Stimulated activated CD8-positive, alpha-beta memory T cell treated with anti-CD3 and anti-CD28 coated beads, Interleukin-7, amount 100 ng/mL, for 24 hours (primary cell): ENCODE measurements around the gene STOX2.
"Not testable (repeated sequence)": the region's sequence is repeated elsewhere in the genome, so short reads cannot be mapped to it uniquely, and the experiment has no call there.

Experiments
- DNase-seq: peaks from one replicate; pipeline ENCODE4 v3.0.0-alpha.2; 2020; ENCODE audit warnings: low read depth

The STOX2 gene

DNA sequence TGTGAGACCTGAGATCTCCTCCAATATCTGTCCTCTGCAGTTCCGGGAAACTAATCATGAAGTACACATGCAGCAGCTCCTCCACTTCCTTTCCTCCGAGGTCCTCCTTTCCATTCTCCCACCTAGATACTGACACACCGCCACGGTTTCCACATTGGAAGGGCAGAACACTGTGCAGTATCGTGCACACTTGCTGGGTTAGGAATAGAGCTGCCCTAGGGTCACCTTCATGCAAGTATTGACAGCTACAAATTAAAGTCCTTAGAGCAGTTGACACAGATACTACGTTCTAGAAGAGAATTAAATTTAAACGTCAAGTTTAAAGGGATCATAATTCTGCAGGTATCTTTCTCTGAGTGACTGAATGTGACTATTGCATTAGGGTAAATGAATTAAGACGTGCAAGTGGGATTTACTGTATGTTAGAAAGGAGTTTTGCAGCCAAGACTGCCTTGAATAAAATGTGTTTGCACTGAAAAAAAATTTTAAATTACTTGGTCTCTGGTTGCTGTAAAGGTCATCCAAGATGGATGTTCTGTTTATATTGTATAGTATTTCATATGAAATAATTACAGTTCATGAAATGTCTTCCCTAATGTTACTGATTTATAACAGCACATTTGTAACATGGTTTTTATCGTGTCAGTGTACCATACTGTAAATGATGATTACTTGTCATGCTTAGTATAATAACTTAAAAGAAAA, 117.7 kb downstream of the STOX2 start:
- no peak for DNase-seq

DNA sequence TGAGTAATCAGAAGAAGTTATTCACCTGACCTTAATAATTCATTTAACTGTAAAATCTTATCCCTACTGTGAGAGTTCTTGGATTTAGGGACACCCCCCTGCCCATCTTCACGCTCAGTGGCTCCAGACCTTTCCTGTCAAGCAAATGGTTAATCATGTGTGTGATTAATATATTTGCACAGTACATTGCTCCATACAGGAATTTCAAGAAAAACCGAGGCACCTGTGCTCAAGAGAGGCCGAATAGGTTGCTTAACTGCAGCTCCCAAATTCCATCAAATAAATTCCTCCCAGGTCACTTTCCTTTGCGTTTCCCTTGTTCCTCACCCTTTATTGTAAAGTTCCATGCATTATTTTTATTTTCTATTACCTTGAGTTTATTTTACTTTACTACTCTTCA, 119.5 kb downstream of the STOX2 start:
- no peak for DNase-seq

DNA sequence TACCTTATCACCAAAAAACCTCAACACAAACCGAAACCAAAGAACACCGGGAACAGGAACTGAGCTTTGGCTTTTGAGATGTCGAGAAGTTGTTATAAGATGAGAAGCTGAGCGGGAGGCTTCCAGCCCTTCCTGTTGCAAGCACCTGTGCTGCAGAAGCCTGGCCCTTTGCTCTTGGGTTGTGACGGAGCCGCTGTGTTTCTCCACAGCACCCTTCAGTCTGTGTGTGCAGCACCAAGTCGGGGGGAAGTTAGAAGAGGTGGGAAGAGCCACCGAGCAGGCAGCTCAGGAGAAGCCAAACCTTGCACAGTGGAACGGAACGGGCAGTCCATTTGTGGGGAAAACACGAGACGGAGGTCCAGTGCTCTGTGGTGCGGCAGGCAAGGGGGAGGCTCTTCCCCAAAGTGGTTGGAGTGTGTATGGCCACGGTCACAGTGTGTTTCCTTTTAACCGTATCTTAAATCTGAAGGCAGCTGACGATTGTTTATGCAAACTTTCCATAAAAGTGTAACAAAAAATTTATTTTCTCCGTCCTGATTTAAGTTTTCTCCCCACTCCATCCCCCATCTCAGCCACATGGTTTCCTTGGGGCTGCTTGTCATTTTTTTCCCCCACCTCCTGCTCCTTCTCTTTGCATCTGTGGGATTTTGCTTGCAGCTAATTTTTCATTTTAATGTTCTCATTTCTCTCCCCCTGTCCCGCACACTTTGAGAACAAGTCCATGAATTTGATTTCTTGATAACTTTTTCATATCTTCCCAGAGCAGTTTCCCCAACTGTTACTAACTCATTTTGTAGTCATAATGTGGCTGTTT, 123.7 kb downstream of the STOX2 start:
- no peak for DNase-seq

DNA sequence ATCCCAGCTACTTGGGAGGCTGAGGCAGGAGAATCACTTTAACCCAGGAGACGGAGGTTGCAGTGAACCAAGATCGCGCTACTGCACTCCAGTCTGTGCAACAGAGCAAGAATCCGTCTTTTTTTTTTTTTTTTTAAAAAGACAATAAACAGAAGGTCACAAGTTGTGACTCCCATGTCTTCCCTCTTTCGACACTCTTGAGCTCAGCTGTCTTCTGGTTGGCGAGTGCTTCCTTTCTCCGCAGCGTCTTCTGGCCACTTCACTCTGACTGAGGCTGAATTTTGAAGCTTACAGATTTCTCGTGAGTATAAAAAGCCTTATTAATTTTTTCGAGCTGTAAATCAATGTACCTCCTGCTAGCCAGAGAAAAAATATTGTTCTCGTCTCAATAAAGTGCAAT, 124.9 kb downstream of the STOX2 start:
- no peak for DNase-seq

DNA sequence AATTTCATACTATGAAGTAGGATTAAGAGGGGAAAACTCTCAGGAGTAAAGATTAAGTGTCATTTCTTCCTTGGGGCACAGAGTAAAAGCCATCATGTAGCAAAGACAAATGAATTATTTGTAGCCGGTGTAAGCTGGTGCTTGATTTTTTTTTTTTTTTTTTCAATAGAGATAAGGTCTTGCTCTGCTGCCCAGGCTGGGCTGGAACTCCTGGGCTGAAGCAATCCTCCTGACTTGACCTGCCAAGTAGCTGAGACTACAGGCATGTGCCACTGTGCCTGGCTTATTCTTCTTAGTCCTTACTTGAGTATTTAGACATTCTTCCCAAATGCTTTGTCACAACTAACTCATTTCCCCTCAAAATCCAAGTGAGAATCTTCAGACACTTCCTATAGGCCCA, 125.7 kb downstream of the STOX2 start:
- DNase-seq = no peak

DNA sequence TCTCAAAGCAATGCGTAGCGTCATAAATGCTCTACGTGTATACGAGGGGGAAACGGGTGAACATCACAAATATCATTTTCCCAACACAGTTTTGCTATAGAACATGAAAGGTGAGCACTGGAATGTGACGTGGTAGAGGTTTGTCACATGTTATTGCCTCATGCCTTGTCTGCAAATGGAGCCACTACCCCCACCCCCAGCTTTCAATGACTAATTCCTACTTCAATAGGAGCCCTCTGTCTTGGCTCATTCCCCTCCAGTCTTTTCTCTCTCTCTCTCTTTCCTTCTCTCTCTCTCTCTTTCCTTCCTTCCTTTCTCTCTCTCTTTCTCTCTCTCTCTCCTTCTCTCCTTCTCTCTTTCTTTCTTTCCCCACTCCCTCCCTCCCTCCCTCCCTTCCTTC, 127.0 kb downstream of the STOX2 start:
- no peak for DNase-seq

DNA sequence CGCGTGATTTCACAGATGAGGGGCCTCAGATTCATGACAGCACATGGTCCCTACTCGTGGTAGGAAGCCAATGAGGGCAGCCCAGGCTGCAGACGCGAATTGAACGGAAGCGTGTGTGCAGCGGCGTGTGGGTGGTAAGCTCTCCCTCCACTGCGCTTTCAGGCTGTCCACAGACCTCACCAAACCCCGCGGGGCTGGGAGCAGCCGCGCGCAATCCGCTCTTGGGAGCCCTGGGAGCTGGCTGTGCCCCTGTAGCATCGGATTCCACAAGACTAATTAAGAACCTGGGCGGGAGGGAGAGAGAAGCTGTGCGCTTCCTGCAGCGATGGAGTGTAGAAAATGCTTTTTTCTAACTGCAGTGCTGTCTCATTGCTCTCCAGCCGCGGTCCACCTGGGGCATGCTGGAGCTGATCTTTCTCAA, 134.9 kb downstream of the STOX2 start:
- DNase-seq = no peak

DNA sequence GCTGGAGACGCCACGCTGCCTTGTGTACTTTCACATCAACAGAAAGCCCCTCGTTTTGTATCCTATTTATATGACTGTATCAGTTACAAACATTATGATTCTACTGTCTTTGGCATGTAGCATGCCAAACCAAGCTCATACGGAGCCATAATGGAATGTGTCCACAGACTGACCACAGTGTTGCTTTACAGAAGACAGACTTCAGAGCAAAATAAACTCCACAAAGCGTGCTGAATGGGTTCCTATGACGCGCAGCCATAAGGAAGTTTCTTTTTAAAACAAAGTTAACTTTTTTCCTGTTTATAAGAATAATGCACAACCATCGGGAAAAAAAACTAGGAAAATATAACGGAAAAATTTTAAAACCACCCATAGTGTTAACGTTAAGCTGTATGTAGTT, 136.0 kb downstream of the STOX2 start:
- DNase-seq = no peak

DNA sequence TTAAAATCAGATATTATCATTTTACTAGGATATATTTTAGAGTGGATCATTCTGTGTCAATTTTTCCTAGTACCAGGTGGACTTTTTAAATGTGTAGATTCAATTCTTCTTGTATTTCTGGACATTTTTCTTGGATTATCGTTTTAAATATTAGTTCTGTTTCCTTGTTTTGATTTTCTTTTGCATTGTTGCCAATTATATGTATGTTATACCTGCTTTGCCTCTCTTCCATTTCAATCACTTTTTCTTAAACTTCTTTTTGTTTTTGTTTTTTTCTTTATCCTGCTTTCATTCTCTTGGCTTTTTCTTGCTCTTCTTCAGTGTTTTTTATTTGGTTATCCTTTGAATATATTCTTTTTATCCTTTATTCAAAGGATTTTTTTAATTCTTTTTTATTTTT, 141.0 kb downstream of the STOX2 start:
- no peak for DNase-seq

DNA sequence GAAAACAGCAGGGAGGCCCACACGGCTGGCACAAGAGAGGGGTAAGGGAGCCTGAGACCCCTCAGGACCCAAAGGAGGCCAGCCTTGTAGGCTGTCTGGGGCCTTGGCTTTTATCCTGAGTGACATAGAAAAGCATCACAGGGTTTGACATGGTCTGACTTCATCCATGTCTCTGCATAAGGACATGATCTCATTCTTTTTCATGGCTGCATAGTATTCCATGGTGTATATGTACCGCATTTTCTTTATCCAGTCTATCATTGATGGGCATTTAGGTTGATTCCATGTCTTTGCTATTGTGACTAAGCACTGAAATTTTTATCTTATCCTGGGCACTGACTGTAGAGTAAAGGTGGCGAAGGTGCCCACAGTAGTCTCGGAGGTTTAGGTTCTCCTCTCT, 146.2 kb downstream of the STOX2 start:
- DNase-seq = not testable (repeated sequence)

DNA sequence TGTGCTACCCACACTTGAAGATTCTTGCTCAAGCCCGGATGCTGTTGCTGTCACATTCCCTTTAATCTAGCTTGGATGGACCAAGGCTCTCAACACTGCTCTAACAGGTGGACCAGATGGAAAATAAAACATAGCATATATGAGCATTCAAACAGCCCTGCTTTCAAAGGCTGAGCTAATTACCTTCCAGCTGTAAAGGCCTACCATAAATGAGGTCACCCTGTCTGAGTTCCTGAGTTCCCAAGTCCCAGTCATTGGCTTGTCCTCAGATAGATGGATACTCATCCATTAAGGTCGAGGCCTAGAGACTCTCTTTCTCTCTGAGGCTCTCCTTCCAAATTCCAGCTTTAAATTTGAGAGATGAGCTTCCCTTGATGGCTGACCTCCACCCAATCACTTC, 147.5 kb downstream of the STOX2 start:
- no peak for DNase-seq

DNA sequence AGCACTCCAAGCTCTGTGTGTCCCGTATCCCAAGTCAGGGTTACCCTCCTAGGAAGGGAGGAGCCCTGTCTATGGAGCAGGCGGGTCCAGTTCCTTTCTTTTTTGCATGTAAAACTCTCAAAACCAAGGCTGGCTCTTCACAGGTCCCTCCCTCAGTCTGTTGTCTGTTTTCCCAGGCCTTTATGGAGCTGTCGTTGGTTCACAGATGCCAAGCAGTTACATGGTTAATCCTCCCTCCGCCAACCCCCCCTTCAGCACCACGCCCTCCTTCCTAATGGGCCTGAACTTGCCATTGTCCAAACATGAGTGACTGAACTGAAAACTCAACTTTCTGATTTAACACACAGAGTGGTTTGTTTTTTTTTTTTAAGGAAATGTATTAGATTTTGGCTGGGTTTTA, 148.3 kb downstream of the STOX2 start:
- DNase-seq = no peak

DNA sequence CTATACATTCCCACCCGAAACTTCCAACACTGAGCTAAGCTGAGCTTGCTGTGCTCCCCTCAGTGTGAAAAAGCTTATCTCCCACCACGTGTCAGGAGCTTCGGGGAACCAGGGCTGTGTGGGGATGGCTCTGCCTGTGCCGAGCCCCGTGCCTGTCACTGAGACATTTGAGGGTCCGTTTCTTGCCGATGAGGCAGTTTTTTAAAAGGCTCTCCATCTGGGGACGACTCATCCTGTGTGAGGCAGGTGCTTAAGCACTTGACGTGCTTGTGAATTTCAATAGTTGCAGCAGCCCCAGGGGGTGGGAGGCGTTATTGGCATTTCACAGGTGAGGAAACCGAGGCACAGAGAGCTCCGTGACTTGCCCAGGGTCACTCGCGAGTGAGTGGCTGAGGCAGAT, 151.8 kb downstream of the STOX2 start:
- DNase-seq = no peak

DNA sequence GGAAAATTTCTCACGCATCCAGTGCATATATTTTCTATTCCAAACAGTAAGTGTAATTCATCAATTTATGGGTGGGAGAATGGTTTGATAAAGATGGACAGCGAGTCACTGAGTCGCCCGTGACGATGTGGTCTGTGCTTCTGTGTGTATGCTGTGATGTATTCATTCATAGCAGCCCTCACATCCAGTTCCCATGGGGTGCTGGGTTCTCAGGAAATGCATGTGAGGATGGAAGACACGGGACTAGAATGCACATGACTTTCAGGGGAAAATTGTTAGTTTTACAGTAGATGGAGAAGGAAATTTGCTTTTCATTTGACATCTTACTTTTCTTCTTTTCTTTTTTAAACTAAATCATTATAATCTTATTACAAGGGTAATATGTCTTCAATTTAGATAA, 152.9 kb downstream of the STOX2 start:
- DNase-seq = no peak

DNA sequence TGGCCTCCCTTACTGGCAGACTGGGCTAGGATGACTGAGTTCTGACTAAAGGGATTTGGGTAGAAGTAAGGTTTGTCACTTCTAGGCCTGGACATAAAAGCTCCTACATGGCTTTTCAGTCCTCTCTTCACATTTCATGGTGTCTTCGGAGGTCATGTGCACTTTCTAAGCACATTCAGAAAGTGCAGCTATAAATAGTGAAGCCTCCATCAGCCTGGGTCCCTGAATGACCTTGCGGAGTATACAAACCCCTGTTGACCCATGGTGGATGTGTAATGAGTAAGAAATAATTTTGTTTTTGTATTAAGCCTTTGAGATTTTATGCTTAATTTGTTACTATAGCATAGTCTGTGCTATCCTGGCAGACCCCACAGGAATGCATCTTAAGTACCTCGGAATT, 154.0 kb downstream of the STOX2 start:
- no peak for DNase-seq

DNA sequence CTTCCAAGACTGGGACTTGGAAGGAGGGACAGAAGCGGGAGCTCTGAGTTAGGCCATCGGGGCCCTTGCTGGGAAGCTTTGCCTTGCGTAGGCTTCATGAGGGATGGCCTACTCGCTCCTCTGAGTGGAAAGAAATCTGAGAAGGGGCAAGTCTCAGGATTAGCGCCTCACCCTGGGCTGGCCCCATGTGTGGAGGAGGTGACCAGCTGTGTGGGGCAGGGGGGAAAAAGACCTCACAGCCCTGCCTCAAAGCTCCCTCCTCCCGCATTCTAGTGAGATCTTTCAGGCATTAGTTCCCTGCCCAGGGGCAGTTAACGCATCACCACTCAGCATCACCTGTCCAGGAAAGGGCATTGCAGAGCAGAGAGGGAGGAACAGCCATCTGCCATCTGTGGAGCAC, 156.5 kb downstream of the STOX2 start:
- DNase-seq = no peak

DNA sequence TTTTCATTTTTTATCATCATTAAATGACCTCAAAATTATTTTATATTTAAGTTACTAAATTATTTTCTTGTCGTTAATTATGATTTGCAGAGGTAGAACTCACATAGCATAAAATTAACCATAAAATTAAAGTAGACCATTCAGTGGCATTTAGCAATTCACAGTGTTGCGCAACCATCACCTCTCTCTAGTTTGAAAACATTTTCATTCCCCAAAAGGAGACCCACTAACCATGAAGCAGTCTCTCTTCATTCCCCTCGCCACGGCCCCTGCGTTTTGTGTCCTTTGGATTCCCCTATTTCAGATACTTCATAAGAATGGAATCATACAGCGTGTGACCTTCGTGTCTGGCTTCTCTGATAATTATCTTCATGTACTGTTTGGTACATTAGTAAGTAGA, 157.7 kb downstream of the STOX2 start:
- no peak for DNase-seq

DNA sequence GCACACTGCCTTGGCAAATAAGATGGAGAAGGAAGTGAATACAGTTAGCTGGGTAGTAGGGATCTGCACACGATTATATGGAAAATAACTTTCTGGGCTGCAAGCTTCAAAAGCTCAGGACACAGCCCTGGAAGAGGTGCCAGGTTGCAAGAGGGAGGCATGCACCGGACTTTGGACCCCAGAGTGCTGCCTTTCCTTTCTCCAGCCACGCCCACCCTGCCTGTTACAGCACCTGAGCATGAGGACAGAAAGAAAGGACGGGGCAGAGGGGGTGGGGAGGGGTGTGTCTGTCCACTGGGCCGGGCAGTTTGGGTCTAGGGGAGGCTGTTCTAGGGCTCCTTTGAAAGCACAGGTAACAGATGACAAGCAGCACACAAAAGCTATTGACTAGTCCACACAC, 159.8 kb downstream of the STOX2 start:
- DNase-seq = no peak

DNA sequence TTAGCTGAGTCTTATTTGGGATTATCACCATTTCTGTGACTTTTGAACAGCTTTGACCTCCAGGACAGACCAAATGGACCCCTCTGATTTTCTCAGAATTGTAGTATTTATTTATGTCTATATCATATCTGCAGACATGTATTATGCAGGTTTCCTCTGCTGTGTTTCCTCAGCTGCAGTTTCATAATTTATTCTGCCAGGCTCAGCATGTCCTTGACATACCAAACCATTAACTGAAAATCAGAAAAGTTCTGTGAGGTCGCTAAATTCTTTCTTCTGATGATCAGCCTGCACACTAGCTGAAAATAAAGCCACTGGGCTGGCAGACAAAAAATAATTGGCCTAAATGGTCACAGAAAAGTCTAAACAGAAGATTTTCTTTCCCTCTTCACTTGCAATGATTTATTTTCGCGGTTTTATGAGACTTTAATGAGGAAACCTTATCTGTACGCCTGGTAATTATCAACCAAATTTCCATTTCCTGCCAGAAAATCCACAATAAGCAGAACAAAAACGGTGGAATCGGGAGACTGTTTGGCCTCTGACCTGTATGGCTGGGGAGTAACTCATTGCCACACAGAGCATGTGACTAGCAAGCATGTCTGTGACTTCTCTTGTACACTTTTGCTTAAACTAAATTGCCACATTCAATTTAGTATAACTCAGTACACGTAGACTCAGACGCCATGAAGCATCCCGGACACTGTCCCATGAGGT, 161.6 kb downstream of the STOX2 start:
- no peak for DNase-seq

DNA sequence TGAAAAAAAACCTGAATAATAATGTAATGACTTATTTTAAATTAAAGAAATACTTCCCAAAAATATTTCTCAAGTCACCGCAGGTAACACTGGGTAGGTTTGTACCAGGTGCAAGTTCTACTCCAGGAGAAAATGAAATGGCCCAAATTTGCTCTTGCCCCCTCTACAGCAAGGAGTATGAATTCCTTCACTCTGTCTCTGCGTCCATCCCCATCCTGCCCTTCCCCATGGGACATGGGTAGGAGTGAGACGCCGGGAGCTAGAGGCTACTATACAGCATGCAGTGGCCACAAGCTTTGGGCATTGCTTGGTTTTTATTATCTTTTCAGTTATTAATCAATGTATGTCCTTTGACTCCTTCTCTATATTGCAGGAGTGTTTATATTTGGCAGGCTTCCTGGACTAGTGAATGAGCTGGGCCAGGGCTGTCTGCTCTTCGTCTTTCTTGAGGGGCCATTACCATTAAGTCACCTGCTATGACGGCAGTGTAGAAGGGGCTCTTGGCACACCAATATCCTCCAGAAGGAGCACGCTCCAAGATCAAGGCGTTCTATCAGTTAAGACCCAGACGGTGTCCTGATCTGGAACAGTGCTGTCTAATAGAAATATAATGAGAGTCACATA, 162.9 kb downstream of the STOX2 start:
- no peak for DNase-seq
